ENCODE results near the gene ATMIN.

GRCh38 chr16:81088836-81089235, 53.2 kb downstream of the ATMIN start:
- TF ChIP-seq POLR2AphosphoS5 (IDR thresholded peaks at IDR 0.05; ENCODE audit: low read depth, low read length) (no peak), REST (IDR thresholded peaks at IDR 0.05; ENCODE audit: insufficient read depth in 1 of 2, low read depth in 2 of 2, low read length in 1 of 2) (no peak), SIN3A (IDR thresholded peaks at IDR 0.05; ENCODE audit: borderline replicate concordance, insufficient read depth, low read depth, low read length) (no peak), CTCF (IDR thresholded peaks at IDR 0.05) (no peak), TCF7L2 (IDR thresholded peaks at IDR 0.05; ENCODE audit: low read depth, low read length) (no peak)

Measured in Panc1 (cell line).